Measurements from ENCODE around the gene ANKHD1. TPM values are rescaled to one million over a fixed set of nuclear protein-coding genes. Genes with fewer than 3 reads are reported as not detected.
A peak's percentile ranks its signal among the peaks of the same experiment; 100 is the strongest.

The ANKHD1 gene
- total RNA-seq, 1 donor from 2014 or later = 82.3 TPM

- DNase-seq (ENCODE audit: extremely low spot score, unreplicated experiment) = no peak
- Mint-ChIP-seq H3K4me1 (ENCODE audit: unreplicated experiment) (peaks cover 33% of the 10 kb centered on the region), H3K36me3 (ENCODE audit: unreplicated experiment) (peaks cover 32% of the 10 kb centered on the region), H3K27me3 (ENCODE audit: unreplicated experiment) (no peaks in the 10 kb centered on the region), H3K9me3 (ENCODE audit: unreplicated experiment) (no peaks in the 10 kb centered on the region), H3K27ac (ENCODE audit: unreplicated experiment) (no peak overlapping the region), H3K4me3 (ENCODE audit: unreplicated experiment) (no peak overlapping the region)
- TF ChIP-seq, protein P1, sequence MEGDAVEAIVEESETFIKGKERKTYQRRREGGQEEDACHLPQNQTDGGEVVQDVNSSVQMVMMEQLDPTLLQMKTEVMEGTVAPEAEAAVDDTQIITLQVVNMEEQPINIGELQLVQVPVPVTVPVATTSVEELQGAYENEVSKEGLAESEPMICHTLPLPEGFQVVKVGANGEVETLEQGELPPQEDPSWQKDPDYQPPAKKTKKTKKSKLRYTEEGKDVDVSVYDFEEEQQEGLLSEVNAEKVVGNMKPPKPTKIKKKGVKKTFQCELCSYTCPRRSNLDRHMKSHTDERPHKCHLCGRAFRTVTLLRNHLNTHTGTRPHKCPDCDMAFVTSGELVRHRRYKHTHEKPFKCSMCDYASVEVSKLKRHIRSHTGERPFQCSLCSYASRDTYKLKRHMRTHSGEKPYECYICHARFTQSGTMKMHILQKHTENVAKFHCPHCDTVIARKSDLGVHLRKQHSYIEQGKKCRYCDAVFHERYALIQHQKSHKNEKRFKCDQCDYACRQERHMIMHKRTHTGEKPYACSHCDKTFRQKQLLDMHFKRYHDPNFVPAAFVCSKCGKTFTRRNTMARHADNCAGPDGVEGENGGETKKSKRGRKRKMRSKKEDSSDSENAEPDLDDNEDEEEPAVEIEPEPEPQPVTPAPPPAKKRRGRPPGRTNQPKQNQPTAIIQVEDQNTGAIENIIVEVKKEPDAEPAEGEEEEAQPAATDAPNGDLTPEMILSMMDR (IDR thresholded peaks at IDR 0.05) = no peak
Observed at GRCh38 chr5:140544986-140545385, 143.4 kb downstream of the ANKHD1 start.

GRCh38 chr5:140545606-140546005 is 144.0 kb downstream of the ANKHD1 start:
- TF ChIP-seq, protein P1 (IDR thresholded peaks at IDR 0.05) = no peak
- no peak overlapping the region for H3K27ac Mint-ChIP-seq (ENCODE audit: unreplicated experiment)
- no peaks in the 10 kb centered on the region for H3K27me3 Mint-ChIP-seq (ENCODE audit: unreplicated experiment)
- H3K36me3 Mint-ChIP-seq (ENCODE audit: unreplicated experiment) = peaks cover 35% of the 10 kb centered on the region
- DNase-seq (ENCODE audit: extremely low spot score, unreplicated experiment) = no peak
- peaks cover 33% of the 10 kb centered on the region for H3K4me1 Mint-ChIP-seq (ENCODE audit: unreplicated experiment)
- H3K4me3 Mint-ChIP-seq (ENCODE audit: unreplicated experiment) = no peak overlapping the region
- H3K9me3 Mint-ChIP-seq (ENCODE audit: unreplicated experiment) = no peaks in the 10 kb centered on the region

DNA sequence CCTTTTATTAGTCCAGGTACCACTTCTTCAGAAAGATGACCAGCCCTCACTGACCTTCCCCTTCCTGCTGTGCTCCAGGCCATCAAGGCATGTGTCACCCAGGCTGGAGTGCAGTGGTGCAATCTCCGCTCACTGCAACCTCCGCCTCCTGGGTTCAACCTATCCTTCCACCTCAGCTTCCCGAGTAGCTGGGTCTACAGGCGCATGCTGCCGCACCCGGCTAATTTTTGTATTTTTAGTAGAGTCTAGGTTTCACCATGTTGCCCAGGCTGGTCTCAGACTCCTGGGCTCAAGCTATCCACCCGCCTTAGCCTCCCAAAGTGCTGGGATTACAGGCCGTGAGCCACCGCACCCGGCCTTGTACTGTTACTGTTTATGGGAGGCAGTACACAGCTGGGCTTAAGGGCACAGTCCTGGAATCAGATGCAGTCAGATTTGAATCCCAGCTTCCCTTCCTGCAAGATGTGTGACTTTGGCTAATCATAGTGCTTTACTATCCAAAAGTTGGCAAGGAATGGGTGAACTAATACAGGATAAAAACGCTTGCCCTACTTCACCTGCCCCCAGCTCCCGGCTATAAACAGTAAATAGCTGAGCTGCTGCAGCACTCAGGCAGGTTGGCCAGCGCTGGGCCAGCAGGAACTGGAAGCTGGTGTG is 145.3 kb downstream of the ANKHD1 start:
- H3K27me3 Mint-ChIP-seq (ENCODE audit: unreplicated experiment) = no peaks in the 10 kb centered on the region
- peak overlapping the region; percentile 93 for H3K27ac Mint-ChIP-seq (ENCODE audit: unreplicated experiment)
- peaks cover 35% of the 10 kb centered on the region for H3K36me3 Mint-ChIP-seq (ENCODE audit: unreplicated experiment)
- H3K9me3 Mint-ChIP-seq (ENCODE audit: unreplicated experiment) = no peaks in the 10 kb centered on the region
- H3K4me3 Mint-ChIP-seq (ENCODE audit: unreplicated experiment) = peak overlapping the region; percentile 74
- peaks cover 33% of the 10 kb centered on the region for H3K4me1 Mint-ChIP-seq (ENCODE audit: unreplicated experiment)
- DNase-seq (ENCODE audit: extremely low spot score, unreplicated experiment) = no peak
- TF ChIP-seq, protein P1 (IDR thresholded peaks at IDR 0.05) = no peak

DNA sequence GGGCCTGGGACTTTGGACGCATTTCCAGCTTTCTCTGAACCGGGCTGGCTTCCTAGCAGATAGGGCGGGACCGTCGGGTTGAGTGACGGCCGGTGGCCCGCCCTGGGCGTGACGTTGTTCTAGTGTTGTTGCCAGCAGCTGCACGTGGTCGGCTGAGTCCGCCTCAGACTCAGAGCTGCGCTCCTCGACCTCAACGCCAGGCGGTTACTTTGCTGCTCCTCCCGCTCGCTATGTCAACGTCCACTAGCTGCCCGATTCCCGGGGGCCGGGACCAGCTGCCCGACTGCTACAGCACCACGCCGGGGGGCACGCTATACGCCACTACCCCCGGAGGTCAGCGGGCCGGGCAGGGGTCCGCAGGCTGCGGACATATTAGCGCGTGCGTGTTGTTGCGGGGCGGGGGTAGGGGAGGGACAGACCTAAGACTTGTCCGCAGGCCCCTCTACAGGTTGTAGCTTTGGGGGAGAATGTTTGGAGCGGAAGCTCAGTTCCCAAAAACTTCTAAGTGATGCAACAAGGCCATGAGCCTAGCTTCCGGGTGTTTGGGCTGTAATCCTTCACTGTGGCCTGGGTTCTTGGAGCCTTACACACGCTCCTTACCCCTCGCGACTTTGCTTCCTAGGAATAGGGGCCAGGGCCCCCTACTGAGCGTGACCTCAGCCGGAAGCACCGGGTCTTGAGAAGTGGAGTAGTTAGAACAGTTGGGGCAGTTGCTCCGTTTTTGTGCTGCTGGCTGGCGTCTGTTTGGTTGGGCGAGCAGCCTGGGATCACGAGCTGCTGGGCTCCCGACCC is 146.1 kb downstream of the ANKHD1 start, which contains the start of gene EIF4EBP3:
TSS of gene EIF4EBP3 (plus strand) at position 155 of the 792 bp plus-strand sequence. CDS start at position 231, 76 bp downstream.
- H3K27me3 Mint-ChIP-seq (ENCODE audit: unreplicated experiment) = no peaks in the 10 kb centered on the region
- peaks cover 32% of the 10 kb centered on the region for H3K36me3 Mint-ChIP-seq (ENCODE audit: unreplicated experiment)
- H3K9me3 Mint-ChIP-seq (ENCODE audit: unreplicated experiment) = no peaks in the 10 kb centered on the region
- H3K27ac Mint-ChIP-seq (ENCODE audit: unreplicated experiment) = peak within 1 kb of the TSS; percentile 93
- DNase-seq (ENCODE audit: extremely low spot score, unreplicated experiment) = peak; percentile 98
- TF ChIP-seq, protein P1 (IDR thresholded peaks at IDR 0.05) = peak; percentile 64
- H3K4me3 Mint-ChIP-seq (ENCODE audit: unreplicated experiment) = peak within 1 kb of the TSS; percentile 74
- H3K4me1 Mint-ChIP-seq (ENCODE audit: unreplicated experiment) = peaks cover 33% of the 10 kb centered on the region

DNA sequence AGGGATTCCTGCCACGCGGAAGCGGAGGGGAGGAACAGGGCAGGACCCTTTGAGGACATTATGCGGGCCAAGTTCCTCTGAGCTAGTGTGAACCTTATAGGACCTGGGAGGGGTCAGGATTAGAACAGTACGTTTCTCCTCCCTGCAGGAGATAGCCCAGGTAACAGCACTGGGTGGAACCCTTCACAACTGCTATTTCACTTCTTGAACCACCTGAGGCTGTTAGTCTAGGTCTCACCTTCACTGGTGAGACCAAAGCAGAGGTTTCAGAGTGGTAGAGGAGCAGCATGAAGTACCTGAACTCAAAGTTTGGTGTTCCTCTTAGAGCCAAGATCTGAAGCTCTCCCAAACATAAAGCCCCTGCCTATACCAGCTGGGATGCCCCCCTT is 146.7 kb downstream of the ANKHD1 start:
- TF ChIP-seq, protein P1 (IDR thresholded peaks at IDR 0.05) = no peak
- H3K27ac Mint-ChIP-seq (ENCODE audit: unreplicated experiment) = peak overlapping the region; percentile 93
- peak overlapping the region; percentile 74 for H3K4me3 Mint-ChIP-seq (ENCODE audit: unreplicated experiment)
- no peaks in the 10 kb centered on the region for H3K27me3 Mint-ChIP-seq (ENCODE audit: unreplicated experiment)
- peaks cover 36% of the 10 kb centered on the region for H3K36me3 Mint-ChIP-seq (ENCODE audit: unreplicated experiment)
- no peak for DNase-seq (ENCODE audit: extremely low spot score, unreplicated experiment)
- H3K9me3 Mint-ChIP-seq (ENCODE audit: unreplicated experiment) = no peaks in the 10 kb centered on the region
- H3K4me1 Mint-ChIP-seq (ENCODE audit: unreplicated experiment) = peaks cover 33% of the 10 kb centered on the region

Data from osteocyte (in vitro differentiated cells).